Activated CD4-positive, CD25-positive, alpha-beta regulatory T cell treated with anti-CD3 and anti-CD28 coated beads, Interleukin-2, amount 50 U/mL, for 72 hours (primary cell): Measurements from ENCODE around the gene SLC17A9.

ENCODE experiments used
- DNase-seq: peaks from one replicate; pipeline ENCODE4 v3.0.0; 2021

The SLC17A9 gene

GRCh38 chr20:62986257-62986800 lies 33.8 kb downstream of the SLC17A9 start:
- DNase-seq: no peak

DNA sequence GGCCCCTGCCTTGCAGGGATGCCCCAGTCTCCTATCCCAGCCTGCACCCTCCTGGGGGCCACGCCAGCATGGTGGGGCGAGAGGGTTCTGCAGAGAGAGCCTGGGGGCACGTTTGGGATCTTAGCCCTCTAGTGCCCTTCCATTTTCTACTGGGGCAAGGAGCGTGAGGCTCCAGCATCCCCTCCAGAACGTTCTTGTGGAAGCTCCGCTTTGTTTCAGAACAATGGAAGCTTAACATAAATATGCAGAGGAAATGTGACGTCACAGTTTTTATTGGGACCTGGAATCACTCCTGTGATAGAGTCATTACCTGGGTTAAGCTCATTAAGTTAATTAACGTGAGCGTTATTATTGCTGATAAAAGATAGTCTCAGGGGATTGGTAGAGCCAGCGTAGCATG lies 34.6 kb downstream of the SLC17A9 start:
- no peak for DNase-seq

DNA sequence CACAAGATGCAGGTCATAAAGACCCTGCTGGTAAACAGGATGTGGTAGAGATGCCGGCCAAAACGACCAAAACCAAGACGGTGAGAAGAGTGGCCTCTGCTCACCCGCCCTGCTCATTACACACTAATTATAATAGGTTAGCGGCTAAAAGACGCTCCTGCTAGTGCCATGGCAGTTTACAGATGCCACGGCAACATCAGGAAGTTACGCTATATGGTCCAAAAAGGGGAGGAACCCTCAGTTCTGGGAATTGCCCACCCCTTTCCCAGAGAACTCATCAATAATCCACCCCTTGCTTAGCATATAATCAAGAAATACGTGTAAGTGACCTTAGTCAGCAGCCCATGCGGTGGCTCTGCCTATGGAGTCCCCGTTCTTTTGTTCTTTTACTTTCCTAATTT lies 36.7 kb downstream of the SLC17A9 start:
- DNase-seq: no peak

DNA sequence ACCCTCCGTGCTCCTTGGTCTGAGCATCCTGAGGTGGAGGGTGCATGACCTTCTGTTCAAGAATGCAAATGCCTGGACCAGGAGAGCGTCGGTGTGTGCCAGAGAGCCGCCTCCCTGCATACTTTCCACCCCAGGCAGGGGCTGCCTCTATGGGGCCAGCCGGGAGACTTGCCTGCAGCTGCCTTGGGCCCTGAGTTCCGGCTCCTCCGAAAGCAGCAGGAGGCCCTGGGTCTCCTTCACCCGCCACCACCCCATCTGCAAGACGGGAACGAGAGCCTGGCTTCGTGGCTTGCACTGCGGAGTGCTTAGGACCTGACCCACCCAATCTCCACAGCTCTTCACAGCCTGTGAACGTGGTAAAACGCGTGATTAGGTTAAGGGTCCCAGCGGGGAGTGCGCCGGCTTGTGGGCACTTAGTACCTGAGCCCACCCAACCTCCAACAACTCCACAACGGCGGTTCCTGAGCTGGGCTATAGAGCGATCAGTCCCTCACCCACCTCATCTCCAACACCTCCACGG lies 37.9 kb downstream of the SLC17A9 start:
- DNase-seq: no peak

GRCh38 chr20:62991196-62991807 lies 38.8 kb downstream of the SLC17A9 start:
- DNase-seq: no peak

GRCh38 chr20:62991863-62992262 lies 39.4 kb downstream of the SLC17A9 start:
- no peak for DNase-seq

DNA sequence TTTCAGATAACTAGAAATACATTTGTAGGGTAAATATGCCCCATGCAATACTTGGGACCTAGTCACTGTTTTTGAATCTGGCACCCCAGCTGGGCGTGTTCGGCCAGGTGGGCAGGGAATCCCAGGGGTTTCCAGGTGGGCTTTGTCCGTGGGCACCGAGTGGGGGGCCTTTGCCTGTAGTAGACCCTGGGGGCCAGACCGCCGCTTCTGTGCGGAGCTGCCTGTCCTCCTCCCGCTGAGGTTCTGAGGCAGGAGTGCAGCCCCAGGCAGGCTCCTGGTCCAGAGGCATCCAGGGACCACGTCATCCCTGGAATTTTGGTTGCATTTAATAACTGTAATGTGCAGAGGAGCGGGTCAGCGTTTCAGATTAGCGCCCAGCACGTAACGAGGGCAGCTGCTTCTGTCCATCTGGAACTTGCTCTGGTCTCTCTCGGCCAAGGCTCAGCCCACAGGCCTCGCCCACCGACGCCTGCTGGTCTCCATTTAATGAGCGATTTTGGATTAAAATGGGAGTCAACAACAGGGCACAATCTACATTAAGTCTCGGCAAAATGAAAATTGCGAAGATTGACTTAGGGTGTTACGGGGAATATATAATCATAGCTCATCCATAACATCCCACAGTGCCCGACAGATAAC lies 41.5 kb downstream of the SLC17A9 start:
- DNase-seq: no peak

DNA sequence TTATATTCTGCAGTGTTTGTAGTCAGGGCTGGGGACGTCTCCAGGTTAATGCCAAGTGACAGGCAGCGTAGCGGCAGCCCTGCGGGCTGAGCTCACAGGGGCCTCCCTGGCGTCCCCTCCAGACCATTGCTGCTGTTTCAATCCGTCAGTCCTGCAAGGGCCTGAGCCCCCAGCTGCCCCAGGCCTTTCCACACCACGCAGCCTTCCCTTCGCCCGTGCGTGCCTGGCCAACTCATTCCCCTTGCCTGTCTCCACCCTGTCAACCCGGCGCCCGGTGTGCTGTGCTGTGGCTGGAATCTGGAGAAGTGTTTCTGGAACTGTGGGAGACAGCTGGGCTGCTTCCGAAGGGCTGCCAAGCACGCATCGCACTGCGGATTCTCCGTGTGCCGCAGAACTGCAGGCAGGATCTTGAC lies 42.4 kb downstream of the SLC17A9 start:
- DNase-seq: no peak

- DNase-seq: no peak
These were observed 43.0 kb downstream of the SLC17A9 start for GRCh38 chr20:62995481-62995880.

- DNase-seq: no peak
These were observed 43.5 kb downstream of the SLC17A9 start for GRCh38 chr20:62995898-62996595.

DNA sequence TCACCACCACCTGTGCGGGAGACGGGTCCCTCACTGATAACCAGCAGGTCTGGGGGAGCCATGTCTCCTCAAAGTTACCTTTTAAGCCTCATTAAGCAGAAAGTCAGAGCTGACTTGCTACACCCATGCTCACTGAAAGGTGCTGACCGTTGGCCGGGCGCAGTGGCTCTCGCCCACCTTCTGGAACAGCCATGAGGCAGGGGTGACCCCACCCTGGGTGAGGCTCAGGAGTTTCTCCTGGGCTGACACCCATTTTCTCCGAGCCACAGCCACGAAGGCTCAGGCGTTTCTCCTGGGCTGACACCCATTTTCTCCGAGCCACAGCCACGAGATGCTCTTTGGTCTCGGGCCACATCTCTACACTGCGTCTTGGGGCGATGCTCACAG lies 44.1 kb downstream of the SLC17A9 start:
- DNase-seq: no peak

DNA sequence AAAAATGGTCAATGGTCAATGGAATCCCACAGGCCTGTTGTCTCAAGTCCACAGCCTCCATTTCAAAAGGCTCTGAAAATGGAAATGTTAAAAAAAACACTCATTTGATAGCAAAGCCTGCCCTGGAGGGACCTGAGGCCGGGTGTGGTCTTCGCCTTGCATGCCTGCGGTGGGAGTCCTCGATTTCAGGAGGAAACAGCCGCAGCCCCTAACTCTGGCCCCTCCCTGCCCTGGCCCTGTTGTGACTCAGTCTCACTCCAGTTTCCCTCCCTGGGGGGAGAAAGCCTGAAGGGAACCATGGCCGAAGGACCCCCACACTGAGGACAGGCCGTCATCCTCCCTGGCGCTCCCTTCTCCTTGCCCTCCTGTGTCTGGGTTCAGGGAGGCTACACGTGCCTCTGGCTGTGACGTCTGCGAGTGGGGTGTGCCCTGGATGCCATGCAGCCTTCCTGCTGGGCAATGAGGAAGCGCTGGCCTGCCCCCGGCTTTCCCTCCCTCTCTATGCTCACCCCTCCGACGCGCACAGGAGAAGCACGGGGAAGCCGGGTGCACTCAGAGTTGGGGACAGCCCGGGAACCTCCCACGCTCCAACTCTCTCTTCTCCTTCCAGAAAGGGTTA lies 45.0 kb downstream of the SLC17A9 start:
- DNase-seq: no peak

DNA sequence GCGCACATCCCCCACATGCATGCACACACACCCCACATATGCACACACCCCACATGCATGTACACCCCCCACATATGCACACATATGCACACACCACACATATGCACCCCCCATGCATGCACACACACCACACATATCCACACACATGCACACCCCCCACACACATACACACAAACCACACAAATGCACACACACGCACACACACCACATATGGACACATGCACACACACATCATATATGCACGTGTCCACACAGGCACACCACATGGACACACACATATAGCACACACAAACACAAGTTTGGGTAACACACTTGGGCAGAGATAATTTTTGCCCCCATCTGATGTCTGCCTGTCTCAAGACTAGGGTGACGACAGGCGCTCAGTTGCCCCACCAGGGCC lies 45.9 kb downstream of the SLC17A9 start:
- no peak for DNase-seq

DNA sequence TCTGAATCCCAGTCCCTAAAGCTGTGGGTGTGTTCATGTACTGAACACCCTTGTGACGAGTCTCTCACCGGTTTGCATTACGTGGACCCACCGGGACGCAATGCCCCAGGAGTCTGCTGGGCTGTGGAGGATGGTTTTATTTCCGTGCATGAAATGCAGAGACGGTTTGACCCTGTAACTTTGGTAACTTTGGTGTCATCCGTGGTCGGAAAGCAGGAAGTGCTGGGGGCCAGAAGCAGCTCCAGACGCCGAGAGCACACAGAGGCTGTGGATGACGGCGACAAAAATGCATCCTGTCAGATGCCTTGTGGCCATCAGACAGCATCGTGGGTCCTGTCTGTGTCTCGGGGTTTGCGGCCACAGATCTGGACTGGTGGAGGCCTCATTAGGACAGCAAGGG lies 47.1 kb downstream of the SLC17A9 start:
- no peak for DNase-seq

GRCh38 chr20:63000036-63000435 lies 47.5 kb downstream of the SLC17A9 start:
- DNase-seq: no peak

DNA sequence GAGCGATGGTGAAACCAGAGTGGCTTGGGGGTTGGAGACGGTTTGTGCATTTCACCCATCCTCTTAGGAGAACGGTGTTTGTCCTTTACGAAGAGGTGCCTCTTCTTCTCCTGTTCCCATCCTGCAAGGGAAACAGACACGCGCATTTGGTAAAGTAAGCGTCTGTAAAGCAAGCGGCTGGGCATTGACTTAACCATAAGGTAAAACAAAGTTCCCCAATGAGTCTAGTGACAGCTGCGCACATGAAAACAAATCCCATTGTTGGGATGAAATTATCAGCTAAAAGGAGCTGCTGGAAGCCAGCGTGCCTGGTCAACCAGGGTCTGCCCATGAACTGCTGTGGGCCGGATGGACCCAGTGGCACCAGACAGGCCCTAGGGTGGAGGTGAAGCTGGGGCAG lies 48.4 kb downstream of the SLC17A9 start:
- no peak for DNase-seq

GRCh38 chr20:63002511-63002910 lies 50.0 kb downstream of the SLC17A9 start:
- no peak for DNase-seq

GRCh38 chr20:63003546-63003945 lies 51.0 kb downstream of the SLC17A9 start:
- DNase-seq: no peak

DNA sequence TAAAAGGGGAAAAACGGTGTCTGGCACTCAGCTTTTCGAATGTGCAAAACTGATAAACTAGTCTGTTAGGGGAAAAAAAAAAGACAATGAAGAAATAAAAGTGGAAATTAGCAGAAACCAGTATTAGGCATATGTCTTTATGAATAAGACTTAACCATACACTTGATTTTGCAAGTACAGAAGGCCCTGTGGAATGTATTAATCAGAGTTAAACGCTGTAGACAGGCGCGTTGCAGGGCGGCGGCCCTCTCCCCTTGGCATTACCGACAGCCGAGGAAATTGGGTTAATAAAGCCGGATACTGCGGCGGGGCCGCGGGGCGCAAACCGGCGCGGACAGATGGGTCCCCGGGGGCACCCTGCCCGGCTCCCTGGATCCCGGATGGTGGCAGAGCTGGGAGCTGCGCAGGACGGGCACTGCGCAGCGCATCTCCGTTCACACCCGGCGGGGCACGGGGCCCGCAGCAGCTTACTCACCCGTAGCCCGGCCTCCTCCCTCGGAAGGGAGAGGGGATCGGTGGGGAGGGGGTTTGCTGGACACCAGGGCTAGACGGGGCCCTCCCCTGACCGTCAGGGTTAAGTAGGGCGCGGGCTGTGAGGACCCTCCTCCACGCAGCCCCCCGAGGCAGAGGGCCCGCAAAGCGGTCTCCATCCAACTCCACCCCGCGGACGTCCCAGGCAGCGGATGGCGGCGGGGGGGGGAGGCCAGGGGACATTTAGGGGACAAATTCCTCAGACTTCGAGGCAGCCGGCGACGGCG lies 52.3 kb downstream of the SLC17A9 start:
- no peak for DNase-seq

DNA sequence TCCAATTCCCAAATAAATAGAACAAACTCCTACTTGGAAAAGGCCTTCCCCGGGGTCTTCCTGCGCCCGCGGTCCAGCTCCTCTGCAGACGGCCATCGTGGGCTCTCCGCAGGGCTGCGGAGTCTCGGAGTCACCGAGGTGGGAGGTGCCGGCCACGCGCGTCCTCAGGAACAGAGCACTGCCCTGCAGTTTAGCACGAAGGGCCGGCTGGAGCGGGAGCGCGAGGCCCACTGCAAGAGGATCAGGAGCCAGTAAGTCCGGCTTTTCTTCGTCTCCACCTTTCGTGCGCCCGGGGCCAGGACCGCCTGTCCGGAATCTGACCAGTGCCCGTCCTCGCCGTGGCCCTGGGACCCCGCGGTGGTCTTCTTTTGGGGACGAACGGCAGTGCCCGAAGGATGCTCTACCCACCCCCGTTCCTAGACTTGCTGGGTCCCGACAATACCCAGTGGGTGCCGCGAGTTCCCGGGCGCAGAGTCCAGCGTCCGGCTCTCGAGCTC lies 52.9 kb downstream of the SLC17A9 start:
- DNase-seq: no peak

DNA sequence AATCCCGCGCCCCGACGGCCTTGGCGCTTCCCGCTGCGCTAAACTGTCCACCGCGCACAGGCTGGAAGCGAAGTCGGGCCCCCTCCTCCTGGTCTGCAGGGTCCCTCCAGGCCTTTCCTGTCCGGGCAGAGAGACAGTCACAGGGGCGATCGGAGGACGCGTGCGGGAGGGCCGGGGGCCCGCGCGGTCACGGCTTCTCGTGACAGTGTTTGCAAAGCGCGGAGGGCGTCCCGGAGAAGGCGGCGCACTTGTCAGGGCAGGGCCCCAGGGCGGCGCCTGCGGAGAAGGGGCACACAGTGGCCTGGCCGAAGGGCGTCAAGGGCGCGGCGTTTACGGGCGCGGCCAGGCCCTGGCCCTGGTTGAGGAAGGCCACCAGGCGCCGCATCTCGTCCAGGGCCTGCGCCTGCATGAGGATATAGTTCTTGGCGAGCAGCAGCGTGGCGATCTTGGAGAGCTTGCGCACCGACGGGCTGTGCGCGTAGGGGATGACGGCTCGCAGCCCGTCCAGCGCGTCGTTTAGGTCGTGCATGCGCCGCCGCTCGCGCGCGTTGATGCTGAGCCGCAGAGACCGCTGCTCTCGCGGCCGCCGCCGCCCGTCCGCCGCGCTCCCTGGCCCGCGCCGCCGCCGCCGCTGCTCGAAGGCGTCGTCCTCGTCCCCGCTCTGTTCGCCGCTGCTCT lies 53.5 kb downstream of the SLC17A9 start:
- DNase-seq: no peak
